Stromal cell of bone marrow (primary cell): ENCODE data around the gene ATXN1L.
"Not testable (repeated sequence)": the region's sequence is repeated elsewhere in the genome, so short reads cannot be mapped to it uniquely, and the experiment has no call there.

ENCODE experiments used
- DNase-seq: peaks from one replicate; pipeline ENCODE4 v3.0.0-alpha.2; 2012; ENCODE audit warnings: low read depth

ATXN1L gene

GRCh38 chr16:71852158-71852557 is 6.4 kb downstream of the ATXN1L start:
- no peak for DNase-seq

- DNase-seq = no peak
Observed at GRCh38 chr16:71852561-71852960, 6.8 kb downstream of the ATXN1L start.

- no peak for DNase-seq
Observed at GRCh38 chr16:71853413-71853812, 7.6 kb downstream of the ATXN1L start.

- DNase-seq = no peak
Observed at GRCh38 chr16:71854369-71854948, 8.7 kb downstream of the ATXN1L start.

GRCh38 chr16:71855937-71856662 is 10.3 kb downstream of the ATXN1L start:
- DNase-seq = no peak

- DNase-seq = no peak
Observed at GRCh38 chr16:71859762-71860521, 14.2 kb downstream of the ATXN1L start.

- no peak for DNase-seq
Observed at GRCh38 chr16:71863995-71864394, 18.2 kb downstream of the ATXN1L start.

- no peak for DNase-seq
Observed at GRCh38 chr16:71865173-71865863, 19.5 kb downstream of the ATXN1L start.

GRCh38 chr16:71867175-71867574 is 21.4 kb downstream of the ATXN1L start:
- DNase-seq = not testable (repeated sequence)

- no peak for DNase-seq
Observed at GRCh38 chr16:71867939-71868338, 22.2 kb downstream of the ATXN1L start.

GRCh38 chr16:71869089-71869488 is 23.3 kb downstream of the ATXN1L start:
- DNase-seq = no peak

- no peak for DNase-seq
Observed at GRCh38 chr16:71870818-71871217, 25.0 kb downstream of the ATXN1L start.

GRCh38 chr16:71873199-71873598 is 27.4 kb downstream of the ATXN1L start:
- no peak for DNase-seq

GRCh38 chr16:71878911-71879310 is 33.1 kb downstream of the ATXN1L start:
- no peak for DNase-seq

- no peak for DNase-seq
Observed at GRCh38 chr16:71880176-71880575, 34.4 kb downstream of the ATXN1L start.

- DNase-seq = peak; percentile 53
Observed at GRCh38 chr16:71882505-71883167, 36.9 kb downstream of the ATXN1L start.

- no peak for DNase-seq
Observed at GRCh38 chr16:71883168-71883848, 37.5 kb downstream of the ATXN1L start.

- peak; percentile 31 for DNase-seq
Observed at GRCh38 chr16:71883849-71884638, 38.3 kb downstream of the ATXN1L start, which contains the start of gene ZNF821. Gene ZNF821, minus strand, starts transcription at chr16:71884182. Its CDS starts 4,236 bp downstream, at chr16:71879946.

GRCh38 chr16:71885261-71885650 is 39.5 kb downstream of the ATXN1L start:
- DNase-seq = no peak

- no peak for DNase-seq
Observed at GRCh38 chr16:71889147-71889546, 43.4 kb downstream of the ATXN1L start.

GRCh38 chr16:71893888-71894228 is 48.1 kb downstream of the ATXN1L start:
- no peak for DNase-seq
